Measurements from ENCODE around the gene IL21. TPM values are rescaled to one million over a fixed set of nuclear protein-coding genes. Genes with fewer than 3 reads are reported as not detected.
"Not testable (repeated sequence)": the region's sequence is repeated elsewhere in the genome, so short reads cannot be mapped to it uniquely, and the experiment has no call there.

IL21 gene
- total RNA-seq, 1 donor from 2014 or later, result 95.3 TPM

- peak; percentile 81 for DNase-seq
- no peaks in the 10 kb centered on the region for H3K27me3 Mint-ChIP-seq
- H3K36me3 Mint-ChIP-seq (ENCODE audit: low read depth), result peaks cover 3% of the 10 kb centered on the region
- peak overlapping the region; percentile 95 for H3K27ac Mint-ChIP-seq
- H3K9me3 Mint-ChIP-seq, result peaks cover 8% of the 10 kb centered on the region
- intact Hi-C loops (cut with micrococcal nuclease), result loop anchor here (1.0 to 2.0 kb wide), 4 partner anchors 18 to 126 kb away; no protein-coding TSS in a partner anchor
- peaks cover 53% of the 10 kb centered on the region for H3K4me1 Mint-ChIP-seq
- H3K4me3 Mint-ChIP-seq, result peak overlapping the region; percentile 64
Observed at GRCh38 chr4:122584519-122584918, 36.3 kb downstream of the IL21 start.

DNA sequence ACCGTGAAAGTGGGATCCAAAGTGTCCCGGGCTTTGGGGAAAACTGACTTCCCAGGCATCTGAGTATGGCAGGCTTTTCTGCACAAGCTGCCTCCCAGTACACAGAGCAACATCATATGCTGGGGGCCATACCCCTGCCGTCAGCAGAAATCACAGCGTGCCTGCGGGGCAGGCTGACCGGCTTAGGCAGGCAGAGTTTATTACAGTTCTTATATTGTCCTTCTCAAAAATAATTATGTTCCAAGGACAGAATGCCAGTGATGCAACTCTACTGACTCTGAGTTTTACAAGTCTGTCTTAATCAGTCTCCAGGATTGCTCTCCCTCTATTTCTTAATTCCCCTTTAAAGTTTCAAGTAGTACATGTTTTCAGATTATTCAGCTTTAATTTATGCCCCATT lies 37.0 kb downstream of the IL21 start:
- peak overlapping the region; percentile 95 for H3K27ac Mint-ChIP-seq
- H3K36me3 Mint-ChIP-seq (ENCODE audit: low read depth), result peaks cover 3% of the 10 kb centered on the region
- peaks cover 58% of the 10 kb centered on the region for H3K4me1 Mint-ChIP-seq
- H3K4me3 Mint-ChIP-seq, result peak overlapping the region; percentile 64
- no peaks in the 10 kb centered on the region for H3K27me3 Mint-ChIP-seq
- intact Hi-C loops (cut with micrococcal nuclease), result loop anchor here (1.0 to 2.0 kb wide), 4 partner anchors 19 to 126 kb away; no protein-coding TSS in a partner anchor
- peak; percentile 56 for DNase-seq
- H3K9me3 Mint-ChIP-seq, result peaks cover 8% of the 10 kb centered on the region

- intact Hi-C loops (cut with micrococcal nuclease), result loop anchor here (1.0 to 5.0 kb wide), 11 partner anchors 70 to 756 kb away; partner anchors contain the start of genes BLTP1, CCNA2, IL2 and NUDT6
- peaks cover 47% of the 10 kb centered on the region for H3K4me1 Mint-ChIP-seq
- H3K4me3 Mint-ChIP-seq, result peak overlapping the region; percentile 75
- no peaks in the 10 kb centered on the region for H3K27me3 Mint-ChIP-seq
- peak; percentile 92 for DNase-seq
- peak overlapping the region; percentile 89 for H3K27ac Mint-ChIP-seq
- H3K9me3 Mint-ChIP-seq, result no peaks in the 10 kb centered on the region
- H3K36me3 Mint-ChIP-seq (ENCODE audit: low read depth), result peaks cover 2% of the 10 kb centered on the region
Observed at GRCh38 chr4:122577808-122578781, 42.8 kb downstream of the IL21 start.

DNA sequence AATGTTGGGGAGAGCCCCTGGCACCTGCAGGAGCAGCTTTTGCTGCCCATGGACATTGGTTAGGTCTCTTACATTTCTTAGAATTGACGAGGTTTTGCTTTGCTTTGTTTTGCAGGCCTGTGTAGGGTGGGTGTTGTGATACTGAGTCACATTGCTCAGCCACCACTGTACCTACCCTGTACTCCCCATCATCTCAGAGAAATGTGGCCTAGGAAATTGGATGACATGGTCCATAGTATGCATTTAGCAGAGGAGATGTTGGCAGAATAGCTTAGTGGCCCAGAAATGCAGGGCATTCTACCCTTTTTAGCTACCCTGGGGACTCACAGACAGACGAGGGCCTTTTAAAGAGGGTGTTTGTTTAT lies 43.7 kb downstream of the IL21 start:
- intact Hi-C loops (cut with micrococcal nuclease), result loop anchor here (1.0 to 5.0 kb wide), 4 partner anchors 267 to 755 kb away; partner anchors contain the start of gene CCNA2
- H3K27me3 Mint-ChIP-seq, result no peaks in the 10 kb centered on the region
- peaks cover 3% of the 10 kb centered on the region for H3K9me3 Mint-ChIP-seq
- no peak for DNase-seq
- peak overlapping the region; percentile 70 for H3K4me3 Mint-ChIP-seq
- peaks cover 4% of the 10 kb centered on the region for H3K36me3 Mint-ChIP-seq (ENCODE audit: low read depth)
- peak overlapping the region; percentile 74 for H3K27ac Mint-ChIP-seq
- H3K4me1 Mint-ChIP-seq, result peaks cover 42% of the 10 kb centered on the region

DNA sequence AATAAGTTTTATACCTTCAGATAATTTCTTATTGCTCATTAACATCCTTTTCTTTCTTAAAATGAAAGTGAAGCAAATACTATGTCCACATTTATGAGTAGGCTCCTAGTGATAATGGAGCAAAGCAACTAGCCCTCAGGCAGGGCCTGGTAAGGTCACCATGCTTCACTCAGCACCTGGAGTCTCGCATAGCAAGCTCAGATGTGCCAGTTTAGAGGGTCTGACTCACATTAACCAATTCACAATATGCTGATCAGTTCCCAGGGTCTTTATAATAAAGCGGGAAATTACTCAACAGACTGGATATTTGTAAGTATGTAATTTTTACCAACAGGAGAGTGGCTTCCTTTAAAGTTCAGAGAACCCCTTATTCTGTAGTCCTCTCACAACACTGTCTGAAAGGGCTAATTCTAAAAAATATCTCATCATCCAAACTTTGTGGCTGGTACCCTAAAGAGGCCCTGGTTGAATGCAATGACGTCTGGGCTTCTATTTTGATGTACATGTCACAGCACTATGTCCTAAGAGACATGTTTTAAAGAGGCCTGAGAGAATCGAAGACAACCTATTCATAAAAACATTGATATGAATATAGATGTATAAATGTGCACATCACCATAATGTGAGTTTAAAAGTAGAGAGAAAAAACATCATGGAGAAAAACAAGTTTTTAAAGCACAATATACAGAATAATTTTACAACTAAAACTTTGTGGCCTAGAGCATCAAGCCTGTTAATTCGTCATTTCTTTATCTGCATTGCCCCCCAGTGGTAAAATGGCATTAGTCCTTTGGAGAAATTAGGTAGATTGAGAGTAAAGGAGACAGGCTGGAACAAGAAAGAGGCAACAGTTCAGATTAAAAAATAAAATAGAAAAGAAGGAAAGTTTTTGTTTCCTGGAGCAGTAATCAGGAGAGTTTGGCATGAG lies 44.3 kb downstream of the IL21 start:
- peak; percentile 87 for DNase-seq
- intact Hi-C loops (cut with micrococcal nuclease), result loop anchor here (1.0 to 5.0 kb wide), 6 partner anchors 23 to 754 kb away; partner anchors contain the start of gene CCNA2
- Mint-ChIP-seq H3K27ac (peak overlapping the region; percentile 74), H3K36me3 (ENCODE audit: low read depth) (peaks cover 4% of the 10 kb centered on the region), H3K9me3 (peaks cover 4% of the 10 kb centered on the region), H3K4me1 (peaks cover 42% of the 10 kb centered on the region), H3K4me3 (peak overlapping the region; percentile 70), H3K27me3 (no peaks in the 10 kb centered on the region)

DNA sequence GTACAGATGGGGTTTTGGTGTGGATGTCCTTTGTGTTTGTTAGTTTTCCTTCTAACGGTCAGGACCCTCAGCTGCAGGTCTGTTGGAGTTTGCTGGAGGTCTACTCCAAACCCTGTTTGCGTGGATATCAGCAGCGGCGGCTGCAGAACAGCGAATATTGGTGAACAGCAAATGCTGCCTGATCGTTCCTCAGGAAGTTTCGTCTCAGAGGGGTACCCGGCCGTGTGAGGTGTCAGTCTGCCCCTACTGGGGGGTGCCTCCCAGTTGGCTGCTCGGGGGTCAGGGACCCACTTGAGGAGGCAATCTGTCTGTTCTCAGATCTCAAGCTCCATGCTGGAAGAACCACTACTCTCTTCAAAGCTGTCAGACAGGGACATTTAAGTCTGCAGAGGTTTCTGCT lies 46.5 kb downstream of the IL21 start:
- H3K27ac Mint-ChIP-seq; H3K4me3 Mint-ChIP-seq; H3K36me3 Mint-ChIP-seq (ENCODE audit: low read depth); intact Hi-C loops (cut with micrococcal nuclease); DNase-seq; H3K27me3 Mint-ChIP-seq: not testable (repeated sequence)
- peaks cover 10% of the 10 kb centered on the region for H3K9me3 Mint-ChIP-seq
- peaks cover 29% of the 10 kb centered on the region for H3K4me1 Mint-ChIP-seq

GRCh38 chr4:122562449-122562848 lies 58.4 kb downstream of the IL21 start:
- H3K36me3 Mint-ChIP-seq (ENCODE audit: low read depth), result peaks cover 7% of the 10 kb centered on the region
- no peak overlapping the region for H3K4me3 Mint-ChIP-seq
- DNase-seq, result no peak
- peaks cover 11% of the 10 kb centered on the region for H3K9me3 Mint-ChIP-seq
- no peaks in the 10 kb centered on the region for H3K27me3 Mint-ChIP-seq
- H3K4me1 Mint-ChIP-seq, result peaks cover 12% of the 10 kb centered on the region
- H3K27ac Mint-ChIP-seq, result no peak overlapping the region
- intact Hi-C loops (cut with micrococcal nuclease), result no loop called here

Other genes starting within 250 kb of the IL21 start
- not detected in 2 replicates for gene ADAD1, start 242.1 kb downstream of the IL21 start, total RNA-seq
- gene IL2, start 164.3 kb downstream of the IL21 start, total RNA-seq, result 965 and 976 TPM in 2 replicates
- gene BBS12, start 111.6 kb upstream of the IL21 start, total RNA-seq, result 3.8 and 4.7 TPM in 2 replicates
- 13.3 and 13.8 TPM in 2 replicates for gene FGF2, start 205.8 kb upstream of the IL21 start, total RNA-seq